Activated CD8-positive, alpha-beta memory T cell treated with anti-CD3 and anti-CD28 coated beads for 36 hours (primary cell): ENCODE results near the gene ARHGEF7. TPM values are rescaled to one million over a fixed set of nuclear protein-coding genes. Genes with fewer than 3 reads are reported as not detected.

Experiments
- CTCF ChIA-PET: fragments of 350-600 bp; sonication (Branson Sonifier 250); formaldehyde crosslinking; loops from one replicate; lab custom pipeline; 2021; ENCODE audit warnings: antibody characterized with exemption; lab: Charles Lee
- POLR2A ChIA-PET: fragments of 350-600 bp; sonication (Branson Sonifier 250); formaldehyde crosslinking; loops from one replicate; lab custom pipeline; 2021; ENCODE audit warnings: antibody characterized with exemption; lab: Charles Lee
- total RNA-seq, 2 experiments: library from RNA; stranded (reverse); gene quantifications; one replicate each; pipeline ENCODE4 v1.2.3, GENCODE V29; 2021

Gene ARHGEF7
- total RNA-seq, 2 experiments from 2014 or later, result 49.4 to 50.8 TPM

DNA sequence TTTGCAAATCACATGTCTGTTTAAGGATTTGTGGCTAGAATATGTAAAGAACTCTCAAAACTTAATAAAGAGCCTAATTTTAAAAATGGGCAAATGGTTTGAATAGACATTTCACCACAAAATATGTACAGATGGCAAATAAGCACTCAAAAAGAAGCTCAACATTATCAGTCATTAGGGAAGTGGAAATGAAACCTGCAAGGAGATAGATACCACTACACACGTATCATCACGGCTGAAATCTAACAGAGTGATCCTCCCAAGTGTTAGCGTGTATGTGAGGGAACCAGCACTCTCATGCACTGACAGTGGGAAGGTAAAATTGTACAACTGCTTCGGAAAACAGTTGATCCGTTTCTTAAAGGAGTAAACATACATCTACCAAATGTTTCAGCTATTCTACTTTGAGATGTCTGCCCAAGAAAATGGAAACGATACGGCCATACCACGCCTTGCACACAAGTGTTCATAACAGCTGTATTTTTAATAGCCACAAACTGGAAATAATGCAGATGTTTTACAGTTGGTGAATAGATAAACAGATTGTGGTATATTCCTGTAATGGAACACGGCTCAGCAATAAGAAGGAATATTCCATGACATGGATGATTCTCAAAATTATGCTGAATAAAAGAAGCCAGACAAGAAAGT lies 14.5 kb downstream of the ARHGEF7 start:
- ChIA-PET POLR2A (no interaction called here), CTCF (no interaction called here)

DNA sequence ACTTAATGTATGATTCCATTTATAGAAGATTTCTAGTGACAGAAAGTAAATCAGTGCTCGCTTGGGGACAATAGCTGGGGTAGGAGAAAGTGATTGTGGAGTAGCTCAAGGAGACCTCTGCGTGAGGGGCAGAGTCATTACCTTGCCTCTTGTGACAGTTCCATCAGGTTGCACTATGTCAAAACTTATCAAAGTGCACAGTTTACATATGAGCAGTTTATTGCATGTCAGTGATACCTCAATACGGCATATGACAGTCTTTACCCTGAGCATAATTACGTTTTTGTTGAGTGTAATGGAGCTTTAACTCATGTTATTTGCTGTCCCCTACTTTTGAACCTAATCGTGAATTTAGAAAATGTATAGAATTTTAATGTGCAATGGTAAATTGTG lies 15.0 kb downstream of the ARHGEF7 start:
- ChIA-PET CTCF (no interaction called here), POLR2A (no interaction called here)

DNA sequence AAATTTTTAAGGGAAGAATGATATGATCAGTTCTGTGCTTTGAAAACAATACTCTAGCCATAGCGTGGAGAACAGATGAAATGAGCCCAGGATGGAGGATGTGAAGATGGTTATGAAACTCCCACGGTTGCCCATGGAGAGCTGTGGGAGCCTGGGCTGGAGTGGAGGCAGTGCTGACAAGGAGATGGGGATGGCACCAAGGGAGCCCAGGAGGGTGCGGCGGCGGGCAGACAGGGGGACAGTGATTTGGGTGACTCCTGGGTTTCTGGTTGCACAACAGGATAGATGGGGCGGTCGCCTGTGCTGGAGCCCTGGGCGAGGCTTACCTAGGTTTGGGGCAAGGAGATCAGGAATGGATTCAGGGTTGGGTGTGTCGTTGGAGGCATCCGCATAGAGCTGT lies 15.9 kb downstream of the ARHGEF7 start:
- POLR2A ChIA-PET, result no interaction called here
- CTCF ChIA-PET, result no interaction called here

GRCh38 chr13:111131611-111132010 lies 16.5 kb downstream of the ARHGEF7 start:
- ChIA-PET POLR2A (no interaction called here), CTCF (no interaction called here)

DNA sequence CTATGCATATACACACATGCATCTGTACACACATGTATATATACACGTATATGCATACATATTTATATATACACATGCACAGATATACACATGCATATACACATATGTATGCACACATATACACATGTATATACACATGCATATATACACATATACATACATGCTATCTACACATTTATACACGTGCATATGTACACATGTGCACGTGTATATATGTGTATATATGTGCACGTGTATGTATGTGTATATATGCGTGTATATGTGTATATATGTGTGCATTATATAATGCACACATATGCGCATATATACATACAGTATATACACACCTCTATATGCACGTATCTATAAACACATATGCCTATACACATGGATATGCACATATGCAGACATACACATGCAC lies 17.8 kb downstream of the ARHGEF7 start:
- POLR2A ChIA-PET, result no interaction called here
- CTCF ChIA-PET, result no interaction called here

DNA sequence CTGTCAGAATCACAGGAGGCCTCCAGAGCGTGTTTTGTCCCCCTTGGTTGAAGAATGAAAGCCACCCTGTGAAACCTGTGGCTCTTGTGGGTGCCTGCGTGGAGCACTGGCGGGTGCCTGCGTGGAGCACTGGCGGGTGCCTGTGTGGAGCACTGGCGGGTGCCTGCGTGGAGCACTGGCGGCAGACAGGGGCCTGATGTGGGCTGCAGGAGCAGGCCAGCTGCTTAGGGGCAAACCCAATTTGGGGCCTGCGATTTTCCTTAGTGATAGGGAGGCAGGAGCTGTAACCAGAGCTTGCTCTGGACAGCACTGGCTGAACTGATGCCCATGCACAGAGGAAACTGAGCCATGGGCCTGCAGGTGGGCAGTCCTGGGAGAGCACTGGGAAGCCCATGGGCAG lies 24.3 kb downstream of the ARHGEF7 start:
- POLR2A ChIA-PET, result no interaction called here
- CTCF ChIA-PET, result no interaction called here

GRCh38 chr13:111139873-111140561 lies 24.9 kb downstream of the ARHGEF7 start:
- CTCF ChIA-PET, result no interaction called here

GRCh38 chr13:111140562-111141105 lies 25.5 kb downstream of the ARHGEF7 start:
- CTCF ChIA-PET, result no interaction called here

More at GRCh38 chr13:111139873-111140561, 24.9 kb downstream of the ARHGEF7 start:
- POLR2A ChIA-PET, result no interaction called here

GRCh38 chr13:111142472-111142871 lies 27.4 kb downstream of the ARHGEF7 start:
- ChIA-PET CTCF (no interaction called here), POLR2A (no interaction called here)

More at GRCh38 chr13:111140562-111141105, 25.5 kb downstream of the ARHGEF7 start:
- POLR2A ChIA-PET, result no interaction called here

GRCh38 chr13:111143865-111144540 lies 28.9 kb downstream of the ARHGEF7 start:
- ChIA-PET CTCF (no interaction called here), POLR2A (no interaction called here)

- POLR2A ChIA-PET, result no interaction called here
- CTCF ChIA-PET, result no interaction called here
These were observed 30.0 kb downstream of the ARHGEF7 start for GRCh38 chr13:111145071-111145470.

DNA sequence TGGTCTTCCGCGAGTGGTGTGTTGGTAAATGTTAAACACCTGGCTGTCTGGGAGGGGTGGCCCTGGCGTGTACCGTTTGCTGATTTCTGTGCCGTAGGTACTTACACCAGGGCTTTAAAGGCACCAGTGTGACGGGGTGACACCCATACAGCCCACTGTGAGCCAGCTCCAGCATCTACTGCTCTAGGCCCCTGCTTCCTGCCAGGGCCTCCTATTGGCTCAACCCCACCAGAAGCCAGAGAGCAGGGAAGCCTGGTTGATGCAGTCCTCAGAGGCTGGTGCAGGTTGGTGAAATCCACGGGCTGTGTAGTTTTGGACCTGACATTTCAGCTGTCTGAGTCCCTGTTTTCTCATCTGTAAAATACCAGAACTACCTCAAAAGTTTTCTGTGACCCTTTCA lies 30.4 kb downstream of the ARHGEF7 start:
- CTCF ChIA-PET, result no interaction called here
- POLR2A ChIA-PET, result no interaction called here

GRCh38 chr13:111152844-111153243 lies 37.7 kb downstream of the ARHGEF7 start:
- CTCF ChIA-PET, result interaction anchor here (0.8 kb wide), 1 partner anchor 34 kb away, joined by 3 read pairs; no protein-coding TSS in a partner anchor
- POLR2A ChIA-PET, result interaction anchor here (0.5 to 1.1 kb wide), 2 partner anchors 35 to 50 kb away, joined by 3 read pairs; no protein-coding TSS in a partner anchor

DNA sequence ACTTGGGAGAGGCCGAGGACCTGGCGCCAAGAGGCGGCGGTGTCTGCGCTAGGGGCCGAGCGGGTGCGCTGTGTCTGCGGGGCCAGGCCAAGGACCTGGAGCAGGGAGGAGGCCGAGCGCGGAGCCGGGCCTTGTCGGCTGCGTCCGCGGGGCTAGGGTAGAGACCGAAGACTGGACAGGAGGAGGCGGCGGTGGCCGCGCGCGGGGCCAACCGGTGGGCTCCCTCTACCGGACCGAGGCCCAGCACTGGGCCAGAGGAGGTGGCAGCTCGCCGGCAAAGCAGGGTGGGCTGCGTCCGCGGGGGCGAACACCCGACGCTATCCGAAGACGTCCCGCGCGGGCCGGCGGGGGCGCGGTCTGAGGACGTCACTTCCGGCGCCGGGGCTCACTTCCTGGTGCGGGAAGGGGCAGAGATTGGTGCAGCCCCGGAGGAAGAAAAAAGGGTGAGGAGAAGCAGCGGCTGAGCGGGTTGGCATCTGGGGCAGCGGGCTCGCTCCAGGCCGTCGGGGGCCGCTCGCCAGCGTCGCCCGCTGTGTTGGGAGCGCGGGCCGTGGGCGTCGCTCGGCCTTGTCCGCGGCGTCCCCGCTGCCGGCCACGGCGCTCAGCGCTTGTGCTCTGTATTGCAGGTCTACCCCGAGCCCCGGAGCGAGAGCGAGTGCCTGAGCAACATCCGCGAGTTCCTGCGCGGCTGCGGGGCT lies 38.3 kb downstream of the ARHGEF7 start:
- POLR2A ChIA-PET, result interaction anchor here (0.5 to 1.1 kb wide), 2 partner anchors 34 to 50 kb away, joined by 3 read pairs; no protein-coding TSS in a partner anchor
- CTCF ChIA-PET, result interaction anchor here (0.8 kb wide), 1 partner anchor 33 kb away, joined by 3 read pairs; no protein-coding TSS in a partner anchor

DNA sequence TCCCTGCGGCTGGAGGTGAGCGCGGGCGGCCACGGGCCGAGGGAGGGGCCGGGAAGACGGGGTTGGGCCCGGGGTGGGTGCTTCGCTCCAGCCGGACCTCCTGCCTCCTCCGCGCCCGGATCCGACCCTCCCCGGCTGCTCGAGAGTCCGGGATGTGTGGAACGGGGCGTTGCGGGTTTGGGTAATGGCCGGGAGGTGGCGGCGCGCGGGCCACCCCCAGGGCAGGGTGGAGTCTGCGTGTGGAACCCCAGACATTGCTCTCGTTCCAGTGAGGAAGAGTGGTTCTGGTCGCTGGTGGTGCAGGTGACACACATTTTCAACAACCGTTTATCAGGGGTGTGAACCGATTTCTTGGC lies 38.8 kb downstream of the ARHGEF7 start:
- ChIA-PET POLR2A (no interaction called here), CTCF (no interaction called here)

DNA sequence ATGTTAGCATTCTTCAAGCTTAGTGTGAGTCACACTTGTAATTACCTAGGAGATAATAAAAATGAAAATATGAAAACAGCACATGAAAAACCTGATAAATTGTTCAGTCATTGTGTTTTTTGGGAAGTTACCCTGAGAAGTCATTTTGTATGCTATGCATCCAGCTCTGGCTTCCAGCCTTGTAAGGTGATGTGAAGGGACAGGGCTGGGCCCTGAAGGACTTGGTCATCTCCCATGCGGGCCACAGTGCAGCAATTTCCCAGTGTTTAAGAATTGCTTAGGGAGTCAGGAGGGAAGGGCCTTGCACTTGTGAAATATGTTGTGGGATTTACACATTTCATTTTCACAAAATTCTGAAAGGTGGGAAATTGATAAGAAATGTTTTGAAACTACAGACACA lies 41.3 kb downstream of the ARHGEF7 start:
- POLR2A ChIA-PET, result no interaction called here

GRCh38 chr13:111158136-111158805 lies 43.2 kb downstream of the ARHGEF7 start:
- POLR2A ChIA-PET, result no interaction called here
- CTCF ChIA-PET, result no interaction called here

More for the DNA sequence above, 41.3 kb downstream of the ARHGEF7 start:
- CTCF ChIA-PET, result no interaction called here

DNA sequence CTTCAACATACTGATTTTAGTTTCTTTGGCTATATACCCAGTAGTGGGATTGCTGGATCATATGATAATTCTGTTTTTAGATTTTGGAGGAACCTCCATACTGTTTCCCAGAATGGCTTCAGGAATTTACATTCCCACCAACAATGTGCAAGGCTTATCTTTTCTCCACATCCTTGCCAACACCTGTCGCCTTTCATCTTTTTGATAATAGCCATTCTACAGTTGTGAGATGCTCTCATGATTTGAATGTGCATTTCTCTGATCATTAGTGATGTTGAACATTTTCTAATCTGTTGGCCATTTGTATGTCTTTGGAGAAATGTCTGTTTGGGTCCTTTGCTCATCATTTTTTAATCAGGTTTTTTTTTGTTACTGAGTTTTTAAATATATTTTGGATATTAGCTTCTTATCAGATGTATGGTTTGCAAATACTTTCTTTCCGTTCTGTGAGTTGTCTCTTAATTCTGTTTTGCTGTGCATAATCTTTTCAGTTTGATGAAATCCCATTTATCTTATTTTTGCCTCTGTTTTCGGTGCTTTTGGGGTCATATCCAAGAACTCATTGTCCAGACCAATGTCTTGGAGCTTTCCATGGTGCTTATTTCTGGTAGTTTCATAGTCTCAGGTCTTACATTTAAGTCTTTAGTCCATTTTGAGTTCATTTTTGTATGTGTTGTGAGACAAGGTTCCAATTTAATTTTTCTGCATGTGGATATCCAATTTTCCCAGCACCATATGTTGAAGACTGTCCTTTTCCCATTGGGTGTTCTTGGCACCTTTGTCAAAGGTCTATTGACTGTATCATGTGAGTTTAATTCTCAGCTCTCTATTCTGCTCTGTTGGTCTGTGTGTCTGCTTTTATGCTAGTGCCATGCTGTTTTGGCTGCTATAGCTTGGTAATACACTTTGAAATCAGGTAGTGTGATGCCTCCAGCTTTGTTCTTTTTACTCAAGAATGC lies 44.5 kb downstream of the ARHGEF7 start:
- CTCF ChIA-PET, result no interaction called here
- POLR2A ChIA-PET, result no interaction called here
